ENCODE data around the gene ADAMTSL5.
"Not testable (repeated sequence)": the region's sequence is repeated elsewhere in the genome, so short reads cannot be mapped to it uniquely, and the experiment has no call there.

Gene ADAMTSL5

DNA sequence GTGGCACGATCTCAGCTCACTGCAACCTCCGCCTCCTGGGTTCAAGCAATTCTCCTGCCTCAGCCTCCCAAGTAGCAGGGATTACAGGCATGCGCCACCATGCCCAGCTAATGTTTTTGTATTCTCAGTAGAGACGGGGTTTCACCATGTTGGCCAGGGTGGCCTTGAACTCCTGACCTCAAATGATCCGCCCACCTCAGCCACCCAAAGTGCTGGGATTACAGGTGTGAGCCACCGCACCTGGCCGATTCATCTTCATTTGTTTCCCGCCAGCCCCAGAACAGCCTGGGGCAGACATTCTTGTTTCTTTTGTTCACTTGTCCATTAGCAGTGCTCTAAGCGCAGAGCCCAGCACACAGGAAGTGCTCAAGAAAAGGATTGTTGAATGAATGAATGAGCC, 35.8 kb downstream of the ADAMTSL5 start:
- not testable (repeated sequence) for DNase-seq

DNA sequence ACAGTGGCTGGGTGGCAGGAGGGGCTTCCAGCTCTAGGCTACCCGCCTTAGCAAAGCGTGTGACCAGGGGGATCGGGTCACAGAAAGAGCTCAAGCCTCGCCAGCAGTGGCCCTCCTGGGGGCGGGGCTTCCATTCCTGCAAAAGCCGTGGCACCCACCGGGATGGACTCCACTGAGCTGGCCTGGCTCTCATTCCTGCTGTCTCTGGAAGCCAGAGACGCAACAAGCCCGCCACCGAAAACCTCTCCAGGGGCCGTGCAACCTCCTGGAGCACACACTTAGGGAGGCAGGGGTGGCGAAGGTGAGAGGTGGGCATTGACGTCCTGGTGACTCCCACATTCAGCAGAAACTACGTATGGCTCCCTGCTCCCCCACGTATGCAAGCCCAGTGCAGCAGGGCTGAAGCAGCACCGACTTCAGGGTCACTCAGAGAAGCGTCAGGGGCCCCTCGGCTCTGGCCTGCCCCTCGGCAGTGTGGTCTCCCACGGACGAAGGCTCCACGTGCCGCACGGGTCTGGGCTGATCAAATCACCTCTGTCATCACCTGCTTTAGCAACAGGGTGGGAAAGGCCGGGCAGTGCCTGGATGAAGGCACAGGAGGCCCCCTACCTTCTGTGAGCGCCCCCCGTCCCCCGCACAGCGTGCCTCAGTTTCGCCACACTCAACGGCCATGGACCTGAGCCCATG, 36.9 kb downstream of the ADAMTSL5 start:
- DNase-seq, result no peak

DNA sequence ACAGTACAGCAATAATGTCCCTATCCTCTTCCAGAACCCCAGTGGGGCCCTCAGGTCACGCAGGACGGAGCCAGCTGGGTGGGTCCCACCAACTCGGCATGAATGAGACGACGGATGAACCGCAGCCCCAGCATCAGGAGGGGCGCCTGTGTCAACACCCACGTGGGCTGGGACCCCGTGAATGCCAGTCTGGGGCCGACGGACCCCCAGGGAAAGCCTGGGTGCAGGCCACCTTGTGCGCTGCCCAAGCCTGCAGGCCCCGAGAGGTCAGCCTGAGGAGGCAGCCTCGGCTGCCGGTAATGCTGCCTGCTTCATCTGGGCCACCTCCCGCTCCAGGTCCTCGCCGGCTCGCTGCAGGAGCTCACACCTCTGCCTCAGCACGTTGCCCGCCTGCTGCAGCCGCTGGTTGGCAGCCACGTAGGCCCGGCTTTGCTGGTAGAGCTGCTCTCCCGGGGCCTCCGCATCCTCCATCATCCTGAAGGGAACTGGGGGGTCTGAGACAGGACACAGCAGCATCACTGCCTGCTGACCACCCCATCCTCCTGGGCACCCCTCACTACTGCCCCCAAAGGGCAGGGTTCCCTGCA, 38.0 kb downstream of the ADAMTSL5 start:
- no peak for DNase-seq

DNA sequence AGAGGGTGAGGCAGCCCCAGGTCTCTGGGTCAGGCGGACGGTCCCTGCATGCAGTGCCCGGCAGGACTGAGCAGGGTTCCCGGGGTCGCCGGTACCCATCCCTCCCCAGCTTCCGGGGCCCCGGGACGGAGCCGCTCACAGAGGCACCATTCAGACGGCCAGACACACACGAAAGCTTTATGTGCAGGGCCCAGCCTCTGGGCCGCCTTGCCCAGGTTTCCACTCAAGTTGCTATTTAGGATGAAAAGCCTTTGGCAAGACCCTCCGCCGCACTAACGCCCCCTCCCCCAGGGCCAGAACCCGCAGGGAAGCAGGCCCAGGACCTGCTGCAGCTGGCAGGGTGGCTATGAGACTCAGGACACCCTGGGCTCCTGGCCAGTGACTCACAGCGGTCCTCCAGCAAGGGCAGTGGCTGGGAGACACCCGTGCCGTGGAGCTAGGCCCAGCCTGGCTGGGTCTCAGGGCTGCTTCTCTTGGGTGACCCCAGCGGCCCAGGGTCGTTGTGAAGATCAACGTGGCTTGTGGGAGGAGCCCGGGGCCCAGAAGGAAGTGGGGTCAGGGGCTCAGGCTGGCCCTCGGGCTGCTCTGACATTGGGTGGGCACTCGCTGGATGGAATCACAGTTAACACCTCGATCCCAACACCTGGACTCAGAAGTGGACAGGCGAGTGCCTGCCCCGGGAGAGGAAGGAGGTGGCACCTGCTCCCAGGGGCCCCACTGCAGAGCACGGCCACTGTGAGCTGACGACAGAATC, 38.6 kb downstream of the ADAMTSL5 start:
- peak; percentile 49 to 55 for DNase-seq

DNA sequence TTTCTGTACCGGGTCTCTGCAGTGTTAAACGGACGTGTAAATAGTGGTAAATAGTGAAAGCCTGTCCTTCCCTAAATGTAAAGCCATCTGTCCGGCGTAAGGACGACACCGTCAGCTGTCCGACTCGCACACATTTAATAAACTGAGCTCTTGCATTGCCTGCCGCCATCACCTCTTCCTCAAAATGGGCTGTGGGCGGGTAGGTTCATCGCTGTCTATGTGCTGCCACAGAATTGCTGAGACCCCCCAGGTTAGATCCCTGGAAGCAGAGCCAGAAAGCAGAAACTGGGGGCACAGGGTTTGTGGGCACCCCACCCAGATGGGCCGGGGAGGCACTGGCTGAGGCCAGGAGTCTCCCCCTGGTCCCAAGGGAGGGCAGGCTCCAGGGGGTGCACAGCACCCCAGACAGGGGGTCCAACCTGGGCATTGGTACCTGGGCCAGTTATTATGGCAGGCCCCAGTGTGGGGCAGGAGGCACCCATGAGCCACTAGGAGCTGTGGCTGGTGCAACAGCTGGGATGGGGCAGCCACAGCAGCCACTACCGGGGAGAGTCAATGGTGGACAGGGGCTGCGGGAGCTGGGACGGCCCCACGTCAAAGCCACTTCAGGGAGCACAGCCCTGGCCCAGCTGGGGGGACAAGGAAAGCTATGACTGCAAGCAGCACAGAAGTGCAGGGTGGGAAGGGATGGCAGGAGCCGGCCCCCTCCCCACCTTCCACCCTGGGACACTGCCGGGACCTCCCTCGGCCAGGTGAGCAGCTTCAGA, 39.6 kb downstream of the ADAMTSL5 start:
- DNase-seq, result no peak

DNA sequence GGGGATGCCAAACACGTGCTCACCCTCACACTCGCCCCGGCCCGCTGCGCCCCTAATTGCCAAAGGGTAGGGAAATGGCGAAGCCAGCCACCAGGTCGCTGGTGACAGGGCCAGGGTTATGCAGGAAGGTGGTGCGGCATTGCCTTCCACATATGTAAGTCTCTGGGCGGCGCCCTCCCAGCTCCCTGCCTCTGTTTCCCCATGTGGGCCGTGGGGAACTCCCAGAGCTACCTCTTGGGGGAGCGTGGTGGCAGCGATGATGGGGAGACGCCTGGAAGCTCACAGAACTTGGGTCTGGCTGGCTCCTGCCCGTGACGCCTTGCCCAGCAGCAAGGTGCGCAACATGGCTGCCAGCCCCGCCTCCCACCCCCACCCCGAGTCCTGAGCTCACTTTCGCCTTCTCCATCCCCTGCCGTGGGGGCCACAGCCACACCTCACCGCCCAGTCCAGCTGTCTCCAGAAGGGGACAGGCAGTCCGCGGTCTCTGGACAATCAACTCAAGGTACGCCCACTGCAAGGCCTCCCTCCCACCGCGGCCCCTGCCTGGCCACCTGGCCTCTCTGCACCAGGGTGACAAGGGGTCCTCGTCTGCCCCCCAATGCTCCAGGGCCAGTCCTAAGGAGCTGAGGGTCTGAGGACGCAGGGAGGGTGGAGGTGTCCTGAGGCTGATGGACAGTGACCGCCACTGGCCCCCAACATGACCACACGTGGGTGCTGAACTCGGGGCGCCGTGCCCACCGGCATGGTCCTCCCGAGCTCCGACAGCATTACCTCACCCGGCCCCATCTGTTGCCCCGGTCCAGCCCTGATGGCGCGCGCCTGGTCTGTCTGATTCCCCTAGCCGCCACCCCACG, 40.4 kb downstream of the ADAMTSL5 start:
- DNase-seq, result no peak

DNA sequence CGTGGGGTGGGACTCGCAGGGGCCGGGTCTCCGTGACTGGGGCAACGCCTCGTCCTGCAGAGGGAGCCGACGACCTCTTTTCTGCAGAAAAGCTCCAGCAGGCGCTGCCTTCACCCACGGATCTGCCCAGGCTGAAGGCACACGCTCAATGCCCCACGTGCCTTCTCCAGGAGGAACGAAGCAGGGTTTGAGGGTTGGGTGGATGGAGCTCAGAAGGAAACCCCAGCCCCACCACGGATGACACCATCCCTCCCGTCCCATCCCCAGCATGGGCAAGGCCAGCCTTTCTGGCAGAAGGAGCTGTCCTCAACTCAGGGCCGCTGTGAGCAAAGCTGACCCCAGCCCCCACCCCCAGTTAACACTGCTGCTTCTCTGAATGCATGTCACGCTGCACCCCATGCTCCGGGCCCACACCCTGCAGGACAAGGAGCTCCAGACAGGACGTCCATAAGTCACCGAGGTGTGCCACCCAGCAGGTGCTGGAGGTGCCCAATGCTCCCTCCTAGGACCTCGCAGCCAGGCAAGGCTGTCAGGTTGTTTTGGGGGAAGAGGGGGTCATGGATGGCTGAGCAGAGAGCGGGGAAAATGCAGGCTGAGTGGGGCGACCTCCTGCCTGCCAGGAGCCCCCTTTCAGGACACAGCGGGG, 41.2 kb downstream of the ADAMTSL5 start:
- peak in 1 of 2 donors; percentile 45 for DNase-seq

DNA sequence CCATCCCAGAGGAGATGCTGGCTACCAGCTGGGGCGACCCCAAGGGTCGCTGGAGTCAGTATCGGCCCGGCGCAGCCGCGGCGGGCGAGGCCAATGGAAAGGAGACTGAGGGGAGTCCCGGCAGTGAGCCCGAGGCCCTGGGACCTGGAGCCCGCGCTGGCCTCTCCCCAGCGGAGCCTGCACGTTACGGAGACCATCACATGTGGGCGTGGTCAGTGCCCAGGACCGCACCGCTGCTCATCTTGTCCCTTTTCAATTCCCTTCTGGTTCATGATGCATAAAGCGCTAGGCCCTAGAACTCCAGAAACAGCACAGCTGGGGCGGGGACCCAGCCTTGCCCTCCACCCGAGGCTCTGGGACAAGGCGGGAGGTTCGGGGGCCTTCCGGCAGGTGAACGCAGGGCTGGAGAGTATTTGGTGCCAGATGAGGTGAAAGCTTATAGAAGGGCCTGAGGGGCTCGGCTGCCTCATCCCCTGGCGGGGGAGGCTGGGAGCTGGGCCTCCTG, 41.8 kb downstream of the ADAMTSL5 start:
- no peak for DNase-seq

DNA sequence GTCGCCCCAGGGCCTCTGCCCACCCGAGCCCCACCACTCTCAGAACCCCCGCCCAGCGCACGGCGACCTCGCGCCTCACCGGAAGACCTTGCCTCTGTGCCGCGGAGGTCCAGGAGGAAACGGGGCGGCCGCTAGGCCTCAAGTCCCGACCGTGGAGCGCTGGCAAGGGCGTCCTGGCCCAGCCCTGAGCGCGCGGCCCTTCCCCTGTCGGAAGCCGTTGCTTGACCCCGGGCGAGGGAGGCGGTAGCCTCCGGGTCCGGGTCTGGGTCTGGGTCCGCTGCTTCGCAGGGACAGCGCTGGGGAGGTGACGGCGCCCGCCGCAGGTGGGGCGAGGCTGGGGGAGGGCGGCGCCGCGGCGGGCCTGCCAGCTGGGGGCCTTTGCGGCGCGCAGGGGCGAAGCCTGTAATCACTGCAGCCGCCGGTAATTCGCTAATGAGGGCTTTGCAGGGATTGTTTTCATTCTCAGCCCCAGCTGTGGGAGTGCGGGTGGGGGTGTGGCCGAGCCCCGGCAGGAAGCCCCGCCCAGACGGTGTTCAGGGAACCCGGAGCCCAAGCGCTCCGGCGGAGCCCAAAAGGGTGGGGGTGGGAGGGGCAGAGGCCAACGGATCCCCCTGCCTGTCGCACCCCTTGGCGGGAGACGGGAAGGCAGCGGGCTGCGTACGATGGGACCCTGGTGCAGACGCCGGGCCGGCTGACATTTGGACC, 42.4 kb downstream of the ADAMTSL5 start:
- DNase-seq, result peak in 1 of 2 donors; percentile 25

DNA sequence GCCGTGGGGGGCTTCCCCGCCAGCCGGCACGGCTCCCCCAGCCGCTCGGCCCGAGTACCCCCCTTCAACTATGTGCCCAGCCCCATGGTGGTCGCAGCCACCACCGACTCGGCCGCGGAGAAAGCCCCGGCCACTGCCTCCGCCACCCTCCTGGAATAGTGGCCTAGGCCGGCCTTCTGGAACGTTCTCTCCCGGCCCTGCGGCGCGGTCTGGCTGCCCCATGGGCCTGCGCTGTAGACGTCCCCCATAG, 42.8 kb downstream of the ADAMTSL5 start:
- no peak for DNase-seq

DNA sequence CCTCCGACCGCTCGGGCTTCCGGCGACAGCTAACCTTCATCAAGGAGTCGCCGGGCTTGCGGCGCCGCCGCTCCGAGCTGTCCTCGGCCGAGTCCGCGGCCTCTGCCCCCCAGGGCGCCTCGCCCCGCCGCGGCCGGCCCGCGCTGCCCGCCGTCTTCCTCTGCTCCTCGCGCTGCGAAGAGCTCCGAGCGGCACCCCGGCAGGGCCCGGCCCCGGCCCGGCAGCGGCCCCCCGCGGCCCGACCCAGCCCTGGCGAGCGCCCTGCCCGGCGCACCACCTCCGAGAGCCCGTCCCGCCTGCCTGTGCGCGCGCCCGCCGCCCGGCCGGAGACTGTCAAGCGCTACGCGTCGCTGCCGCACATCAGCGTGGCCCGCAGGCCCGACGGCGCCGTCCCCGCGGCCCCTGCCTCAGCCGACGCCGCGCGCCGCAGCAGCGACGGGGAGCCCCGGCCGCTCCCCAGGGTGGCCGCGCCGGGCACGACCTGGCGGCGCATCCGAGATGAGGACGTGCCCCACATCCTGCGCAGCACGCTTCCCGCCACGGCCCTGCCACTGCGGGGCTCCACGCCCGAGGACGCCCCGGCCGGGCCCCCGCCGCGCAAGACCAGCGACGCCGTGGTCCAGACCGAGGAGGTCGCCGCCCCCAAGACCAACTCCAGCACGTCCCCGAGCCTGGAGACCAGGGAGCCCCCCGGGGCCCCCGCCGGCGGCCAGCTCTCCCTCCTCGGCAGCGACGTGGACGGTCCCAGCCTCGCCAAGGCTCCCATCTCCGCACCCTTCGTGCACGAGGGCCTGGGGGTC, 43.4 kb downstream of the ADAMTSL5 start:
- no peak for DNase-seq

DNA sequence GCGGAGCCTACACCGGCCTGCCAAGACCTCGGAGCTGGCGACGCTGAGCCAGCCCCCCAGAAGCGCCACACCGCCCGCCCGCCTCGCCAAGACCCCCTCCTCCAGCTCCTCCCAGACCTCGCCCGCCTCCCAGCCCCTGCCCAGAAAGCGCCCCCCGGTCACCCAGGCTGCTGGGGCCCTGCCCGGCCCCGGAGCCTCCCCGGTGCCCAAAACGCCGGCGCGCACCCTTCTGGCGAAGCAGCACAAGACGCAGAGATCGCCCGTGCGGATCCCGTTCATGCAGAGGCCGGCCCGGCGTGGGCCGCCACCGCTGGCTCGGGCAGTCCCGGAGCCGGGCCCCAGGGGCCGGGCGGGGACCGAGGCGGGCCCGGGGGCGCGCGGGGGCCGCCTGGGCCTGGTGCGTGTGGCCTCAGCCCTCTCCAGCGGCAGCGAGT, 44.0 kb downstream of the ADAMTSL5 start:
- DNase-seq, result no peak

DNA sequence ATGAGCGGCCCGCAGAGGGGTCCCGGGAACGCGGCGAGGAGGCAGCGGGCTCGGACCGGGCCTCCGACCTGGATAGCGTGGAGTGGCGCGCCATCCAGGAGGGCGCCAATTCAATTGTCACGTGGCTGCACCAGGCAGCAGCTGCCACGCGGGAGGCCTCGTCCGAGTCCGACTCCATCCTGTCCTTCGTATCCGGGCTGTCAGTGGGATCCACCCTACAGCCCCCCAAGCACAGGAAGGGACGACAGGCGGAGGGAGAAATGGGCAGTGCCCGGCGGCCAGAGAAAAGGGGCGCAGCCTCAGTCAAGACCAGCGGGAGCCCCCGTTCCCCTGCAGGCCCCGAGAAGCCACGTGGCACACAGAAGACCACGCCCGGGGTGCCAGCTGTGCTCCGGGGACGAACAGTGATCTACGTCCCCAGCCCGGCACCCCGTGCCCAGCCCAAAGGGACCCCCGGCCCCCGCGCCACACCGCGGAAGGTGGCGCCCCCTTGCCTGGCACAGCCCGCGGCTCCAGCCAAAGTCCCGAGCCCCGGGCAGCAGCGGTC, 44.5 kb downstream of the ADAMTSL5 start:
- DNase-seq, result no peak

DNA sequence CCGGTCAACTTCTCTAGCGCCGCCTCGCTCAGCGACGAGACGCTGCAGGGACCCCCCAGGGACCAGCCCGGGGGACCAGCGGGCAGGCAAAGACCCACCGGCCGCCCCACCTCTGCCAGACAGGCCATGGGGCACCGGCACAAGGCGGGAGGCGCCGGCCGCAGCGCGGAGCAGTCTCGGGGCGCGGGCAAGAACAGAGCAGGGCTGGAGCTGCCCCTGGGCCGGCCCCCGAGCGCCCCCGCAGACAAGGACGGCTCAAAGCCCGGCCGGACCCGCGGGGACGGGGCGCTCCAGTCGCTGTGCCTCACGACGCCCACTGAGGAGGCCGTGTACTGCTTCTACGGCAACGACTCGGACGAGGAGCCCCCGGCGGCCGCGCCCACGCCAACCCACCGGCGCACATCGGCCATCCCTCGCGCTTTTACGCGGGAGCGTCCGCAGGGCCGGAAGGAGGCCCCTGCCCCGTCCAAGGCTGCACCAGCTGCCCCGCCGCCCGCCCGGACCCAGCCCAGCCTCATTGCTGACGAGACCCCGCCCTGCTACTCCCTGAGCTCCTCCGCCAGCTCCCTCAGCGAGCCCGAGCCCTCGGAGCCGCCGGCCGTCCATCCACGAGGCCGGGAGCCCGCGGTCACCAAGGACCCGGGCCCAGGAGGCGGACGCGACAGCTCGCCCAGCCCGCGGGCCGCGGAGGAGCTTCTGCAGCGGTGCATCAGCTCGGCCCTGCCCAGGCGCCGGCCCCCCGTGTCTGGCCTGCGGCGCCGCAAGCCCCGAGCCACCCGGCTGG, 45.1 kb downstream of the ADAMTSL5 start:
- DNase-seq, result no peak

DNA sequence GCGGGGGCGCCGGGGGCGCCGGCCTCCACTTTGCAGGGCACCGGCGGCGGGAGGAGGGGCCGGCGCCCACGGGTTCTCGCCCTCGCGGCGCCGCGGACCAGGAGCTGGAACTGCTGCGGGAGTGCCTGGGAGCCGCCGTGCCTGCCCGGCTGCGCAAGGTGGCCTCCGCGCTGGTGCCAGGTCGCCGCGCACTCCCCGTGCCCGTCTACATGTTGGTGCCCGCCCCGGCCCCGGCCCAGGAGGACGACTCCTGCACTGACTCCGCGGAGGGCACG, 45.7 kb downstream of the ADAMTSL5 start:
- no peak for DNase-seq

DNA sequence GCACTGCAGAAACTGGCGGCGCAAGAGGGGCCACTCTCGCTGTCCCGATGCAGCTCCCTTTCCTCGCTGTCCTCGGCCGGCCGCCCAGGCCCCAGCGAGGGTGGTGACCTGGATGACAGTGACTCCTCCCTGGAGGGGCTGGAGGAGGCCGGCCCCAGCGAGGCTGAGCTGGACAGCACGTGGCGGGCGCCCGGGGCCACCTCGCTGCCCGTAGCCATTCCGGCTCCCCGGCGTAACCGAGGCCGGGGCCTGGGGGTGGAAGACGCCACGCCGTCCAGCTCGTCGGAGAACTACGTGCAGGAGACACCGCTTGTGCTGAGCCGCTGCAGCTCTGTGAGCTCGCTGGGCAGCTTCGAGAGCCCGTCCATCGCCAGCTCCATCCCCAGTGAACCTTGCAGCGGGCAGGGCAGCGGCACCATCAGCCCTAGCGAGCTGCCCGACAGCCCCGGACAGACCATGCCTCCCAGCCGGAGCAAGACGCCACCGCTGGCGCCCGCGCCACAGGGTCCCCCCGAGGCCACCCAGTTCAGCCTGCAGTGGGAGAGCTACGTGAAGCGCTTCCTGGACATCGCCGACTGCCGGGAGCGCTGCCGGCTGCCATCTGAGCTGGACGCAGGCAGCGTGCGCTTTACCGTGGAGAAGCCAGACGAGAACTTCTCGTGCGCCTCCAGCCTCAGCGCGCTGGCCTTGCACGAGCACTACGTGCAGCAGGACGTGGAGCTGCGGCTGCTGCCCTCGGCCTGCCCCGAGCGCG, 46.2 kb downstream of the ADAMTSL5 start:
- no peak for DNase-seq

DNA sequence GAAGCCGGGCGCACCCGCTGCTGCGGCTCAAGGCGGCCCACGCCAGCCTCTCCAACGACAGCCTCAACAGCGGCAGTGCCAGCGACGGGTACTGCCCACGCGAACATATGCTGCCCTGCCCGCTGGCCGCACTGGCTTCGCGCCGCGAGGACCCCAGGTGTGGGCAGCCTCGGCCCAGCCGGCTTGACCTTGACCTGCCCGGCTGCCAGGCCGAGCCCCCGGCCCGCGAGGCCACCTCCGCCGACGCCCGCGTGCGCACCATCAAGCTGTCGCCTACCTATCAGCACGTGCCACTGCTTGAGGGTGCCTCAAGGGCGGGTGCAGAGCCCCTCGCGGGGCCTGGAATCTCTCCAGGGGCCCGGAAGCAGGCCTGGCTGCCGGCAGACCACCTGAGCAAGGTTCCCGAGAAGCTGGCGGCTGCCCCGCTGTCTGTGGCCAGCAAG, 46.8 kb downstream of the ADAMTSL5 start:
- DNase-seq, result no peak

DNA sequence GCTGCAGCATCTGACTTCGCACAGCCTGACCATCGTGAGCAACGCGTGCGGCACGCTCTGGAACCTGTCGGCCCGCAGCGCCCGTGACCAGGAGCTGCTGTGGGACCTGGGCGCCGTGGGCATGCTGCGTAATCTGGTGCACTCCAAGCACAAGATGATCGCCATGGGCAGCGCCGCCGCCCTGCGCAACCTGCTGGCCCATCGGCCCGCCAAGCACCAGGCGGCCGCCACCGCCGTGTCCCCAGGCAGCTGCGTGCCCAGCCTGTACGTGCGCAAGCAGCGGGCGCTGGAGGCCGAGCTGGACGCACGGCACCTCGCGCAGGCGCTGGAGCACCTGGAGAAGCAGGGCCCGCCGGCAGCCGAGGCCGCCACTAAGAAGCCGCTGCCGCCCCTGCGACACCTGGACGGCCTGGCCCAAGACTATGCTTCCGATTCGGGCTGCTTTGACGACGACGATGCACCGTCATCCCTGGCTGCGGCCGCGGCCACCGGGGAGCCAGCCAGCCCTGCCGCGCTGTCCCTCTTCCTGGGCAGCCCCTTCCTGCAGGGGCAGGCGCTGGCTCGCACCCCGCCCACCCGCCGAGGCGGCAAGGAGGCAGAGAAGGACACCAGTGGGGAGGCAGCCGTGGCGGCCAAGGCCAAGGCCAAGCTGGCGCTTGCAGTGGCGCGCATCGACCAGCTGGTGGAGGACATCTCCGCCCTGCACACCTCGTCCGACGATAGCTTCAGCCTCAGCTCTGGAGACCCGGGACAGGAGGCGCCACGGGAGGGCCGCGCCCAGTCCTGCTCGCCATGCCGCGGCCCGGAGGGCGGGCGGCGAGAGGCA, 47.4 kb downstream of the ADAMTSL5 start:
- no peak for DNase-seq
